ENCODE measurements around the gene PHF13.

Gene PHF13

DNA sequence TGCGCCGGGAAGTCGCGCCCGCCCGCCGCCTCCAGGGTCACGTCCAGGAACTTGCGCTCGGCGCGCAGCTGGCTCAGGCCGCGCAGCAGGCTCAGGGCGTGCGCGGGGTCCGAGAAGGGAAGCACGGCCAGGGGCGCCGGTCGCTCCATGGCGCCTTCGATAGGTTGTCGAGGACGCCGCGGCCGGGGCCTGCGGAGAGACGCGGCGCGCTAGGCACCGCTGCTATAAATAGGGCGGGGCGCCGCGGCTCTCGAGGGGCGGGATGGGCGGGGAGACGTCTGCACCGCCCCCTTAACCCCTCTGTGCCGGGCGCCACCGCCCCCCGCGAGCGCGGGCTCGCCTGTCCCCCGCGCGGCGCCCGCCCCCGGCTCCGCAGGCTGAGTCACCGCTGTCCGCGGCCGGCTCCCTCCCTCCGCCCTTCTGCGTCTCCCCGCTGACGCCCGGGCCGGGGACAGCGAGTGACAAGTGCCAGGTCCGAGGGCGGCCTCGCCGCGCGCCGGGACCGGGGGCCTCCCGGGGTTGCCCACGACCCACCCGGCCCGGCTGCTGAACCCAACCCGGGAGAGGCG is 10.8 kb upstream of the PHF13 start, which contains the start of gene KLHL21:
Gene KLHL21, minus strand, starts transcription at position 201 of the 569 bp plus-strand sequence. Its CDS starts 52 bp downstream, at position 149.
- DNase-seq, result no peak

- no peak for DNase-seq
Observed at GRCh38 chr1:6603238-6603914, 10.2 kb upstream of the PHF13 start.

DNA sequence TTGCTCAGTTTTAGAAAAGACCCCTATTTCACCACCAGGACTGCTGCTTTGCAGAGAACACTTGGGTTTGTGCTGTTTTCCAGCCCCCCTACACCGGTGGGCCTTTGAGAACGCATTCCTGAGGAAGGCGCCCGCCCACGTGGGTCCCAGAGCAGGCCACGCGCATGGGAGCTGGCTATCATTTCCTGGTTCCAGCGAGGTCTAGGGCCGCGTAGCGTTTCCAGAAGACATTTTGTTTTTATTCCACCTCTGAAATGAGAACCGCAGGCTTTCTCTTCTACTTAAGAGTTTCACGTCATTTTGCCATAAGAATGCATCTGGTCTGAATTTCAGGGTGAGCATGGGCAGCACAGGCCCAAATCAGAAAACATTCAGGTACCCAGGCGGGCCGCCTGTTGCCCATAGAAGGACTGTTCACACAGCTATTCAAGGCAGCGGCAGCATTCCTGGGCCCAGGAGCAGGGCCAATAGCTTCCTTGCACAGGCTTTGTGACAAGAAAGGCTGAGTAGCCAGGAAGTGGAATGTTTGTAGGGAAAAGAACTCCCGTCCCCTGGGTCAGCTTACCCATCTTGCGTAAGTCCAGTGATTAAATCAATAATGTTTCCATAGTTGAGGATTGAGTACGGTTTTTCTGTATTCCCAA is 9.5 kb upstream of the PHF13 start:
- DNase-seq, result no peak

DNA sequence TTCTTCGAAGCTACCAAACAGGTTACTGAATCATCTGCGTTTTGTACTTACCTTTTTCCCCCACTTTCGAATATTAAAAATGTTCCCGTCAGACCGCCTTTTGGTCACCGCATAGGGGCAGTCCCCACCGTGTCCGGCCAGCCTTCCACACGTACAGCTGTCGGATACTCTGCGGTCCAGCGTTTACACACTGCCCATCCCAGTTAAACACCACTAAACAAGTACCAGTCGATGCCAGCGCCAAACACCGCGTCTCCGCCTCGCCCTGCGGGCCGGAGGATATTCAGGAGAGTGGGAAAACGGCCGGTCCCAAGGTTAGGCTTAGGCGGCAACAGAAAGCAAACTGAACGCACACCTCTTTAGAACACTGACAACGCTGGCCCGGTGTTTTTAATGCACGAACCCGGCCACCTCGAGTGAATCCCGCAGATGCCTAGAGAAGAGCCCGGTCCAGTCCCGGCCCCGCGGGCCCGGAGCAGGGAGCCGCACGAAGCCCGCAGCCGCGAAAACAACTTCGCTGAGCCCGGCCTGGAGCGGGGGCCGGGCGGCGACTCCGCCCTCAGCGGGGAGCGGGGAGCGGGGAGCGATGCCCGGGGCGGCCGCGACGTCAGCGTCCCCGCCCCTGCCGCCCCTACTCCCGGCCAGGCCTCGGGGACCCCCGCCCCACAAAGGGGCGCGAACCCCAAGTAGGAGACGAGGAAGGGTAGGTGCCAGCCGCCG is 730 bp upstream of the PHF13 start:
- DNase-seq, result no peak

GRCh38 chr1:6614019-6614928 is 743 bp downstream of the PHF13 start:
- no peak for DNase-seq

- DNase-seq, result no peak
Observed at GRCh38 chr1:6614929-6615785, 1.6 kb downstream of the PHF13 start.

GRCh38 chr1:6619045-6619444 is 5.5 kb downstream of the PHF13 start:
- no peak for DNase-seq

GRCh38 chr1:6621429-6622391 is 8.2 kb downstream of the PHF13 start:
- DNase-seq, result no peak

DNA sequence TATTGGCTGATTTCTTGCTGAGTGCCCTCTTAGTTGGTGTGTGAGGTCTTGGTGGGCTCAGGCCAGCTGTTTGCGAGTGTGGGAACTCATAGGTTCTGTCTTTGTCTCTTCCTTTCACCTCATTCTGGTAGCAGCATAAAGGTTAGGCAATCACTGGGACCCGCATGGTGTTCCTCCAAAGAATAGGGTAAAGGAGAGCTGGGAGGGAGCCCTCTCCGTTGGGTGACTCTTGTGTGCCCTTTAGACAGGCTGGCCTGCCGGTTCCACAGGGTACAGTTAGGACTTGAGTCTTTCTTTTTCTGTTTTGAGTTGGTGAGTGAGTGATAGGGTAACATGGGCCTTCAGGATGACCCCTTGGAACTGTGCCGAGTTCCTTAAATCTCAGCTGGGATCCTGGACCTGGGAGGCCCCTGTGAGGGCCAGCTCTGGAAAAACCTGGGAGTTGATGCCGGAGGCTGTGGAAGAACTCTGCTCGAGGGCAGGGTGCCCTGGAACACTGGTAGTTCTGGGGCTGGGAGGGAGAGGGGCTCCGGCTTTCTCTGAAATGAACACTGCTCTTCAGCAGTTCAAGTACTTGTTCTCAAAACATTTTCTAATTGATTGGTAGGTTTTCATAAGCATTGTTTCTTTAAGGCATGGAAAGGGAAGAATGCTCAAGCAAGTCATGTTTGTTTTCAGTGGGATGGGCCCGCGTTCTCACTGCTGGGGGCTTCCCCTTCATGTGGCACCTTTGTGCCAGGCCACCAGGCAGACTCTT is 9.0 kb downstream of the PHF13 start:
- DNase-seq, result no peak

DNA sequence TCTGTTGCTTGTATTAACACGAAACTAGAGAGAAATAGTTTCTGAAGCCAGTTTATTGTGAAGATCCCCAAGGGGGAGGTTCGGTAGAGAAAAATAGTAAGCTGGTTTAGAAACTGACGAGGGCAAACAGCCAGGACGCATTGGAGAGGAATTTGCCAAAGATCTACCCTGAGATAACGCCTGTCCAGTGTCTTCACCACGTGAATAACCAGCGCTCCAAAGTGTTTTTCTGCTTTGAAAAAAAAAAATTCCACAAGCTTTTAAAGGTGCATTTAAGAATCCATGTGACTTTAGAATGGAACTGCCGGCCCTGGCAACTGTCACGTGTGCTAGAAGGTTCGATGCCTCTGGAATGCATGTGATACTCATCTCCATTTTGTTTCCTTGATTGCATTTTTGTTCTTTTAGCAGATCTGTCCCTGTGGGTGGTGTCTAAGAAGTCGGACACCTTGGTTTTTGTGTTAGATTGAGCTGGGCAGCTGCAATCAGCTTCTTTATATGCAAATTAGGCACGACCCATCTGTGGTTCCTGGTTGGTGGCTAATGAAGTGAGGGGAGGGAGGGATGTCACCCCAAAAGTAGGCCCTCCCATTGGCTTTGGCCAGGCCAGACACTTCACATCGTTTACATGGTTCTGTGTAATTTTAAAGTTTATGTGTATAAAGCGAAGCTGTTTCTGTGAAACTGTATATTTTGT is 9.9 kb downstream of the PHF13 start:
- no peak for DNase-seq

DNA sequence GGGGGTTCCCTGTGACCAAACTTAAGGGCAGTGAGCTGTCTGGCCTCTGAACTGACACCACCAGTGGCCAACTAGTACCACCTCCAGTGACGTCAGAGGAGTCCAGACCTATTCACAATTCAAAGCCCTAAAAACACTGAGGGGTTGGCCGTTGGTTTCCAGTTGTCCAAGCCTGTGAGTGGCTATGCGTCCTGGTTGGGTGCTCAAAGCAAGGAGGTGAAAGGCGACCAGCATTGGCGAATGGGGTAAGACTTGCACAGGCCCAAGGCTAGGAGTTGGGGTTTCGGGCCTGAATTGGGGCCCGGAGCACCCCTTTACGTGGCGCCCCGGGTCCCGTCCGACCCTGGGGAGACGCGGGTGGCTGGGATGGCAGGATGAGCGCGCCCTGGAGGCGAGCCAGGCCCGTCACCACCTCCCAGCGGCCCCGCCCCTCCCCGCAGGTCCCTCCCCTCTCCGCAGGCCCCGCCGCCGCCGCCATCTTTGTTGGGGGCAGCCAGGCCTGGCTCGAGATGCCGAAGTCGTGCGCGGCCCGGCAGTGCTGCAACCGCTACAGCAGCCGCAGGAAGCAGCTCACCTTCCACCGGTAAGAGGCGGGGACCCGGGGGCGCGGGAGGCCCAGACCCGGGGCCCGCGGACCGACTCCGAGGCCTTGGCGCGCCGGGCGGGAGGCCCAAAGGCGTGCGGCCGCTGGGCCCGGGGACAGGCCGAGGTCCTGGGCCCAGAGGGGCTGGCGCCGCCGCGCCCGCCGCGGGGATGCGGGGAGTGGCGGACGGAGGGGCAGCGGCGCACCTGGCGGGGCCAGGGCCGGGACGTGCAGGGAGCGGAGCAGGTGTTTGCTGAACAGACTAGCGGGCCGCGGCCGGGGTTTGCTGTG is 11.4 kb downstream of the PHF13 start, which contains the start of gene THAP3:
Gene THAP3, plus strand, starts transcription at position 159 of the 874 bp plus-strand sequence. Its CDS starts 351 bp downstream, at position 510.
- DNase-seq, result no peak

DNA sequence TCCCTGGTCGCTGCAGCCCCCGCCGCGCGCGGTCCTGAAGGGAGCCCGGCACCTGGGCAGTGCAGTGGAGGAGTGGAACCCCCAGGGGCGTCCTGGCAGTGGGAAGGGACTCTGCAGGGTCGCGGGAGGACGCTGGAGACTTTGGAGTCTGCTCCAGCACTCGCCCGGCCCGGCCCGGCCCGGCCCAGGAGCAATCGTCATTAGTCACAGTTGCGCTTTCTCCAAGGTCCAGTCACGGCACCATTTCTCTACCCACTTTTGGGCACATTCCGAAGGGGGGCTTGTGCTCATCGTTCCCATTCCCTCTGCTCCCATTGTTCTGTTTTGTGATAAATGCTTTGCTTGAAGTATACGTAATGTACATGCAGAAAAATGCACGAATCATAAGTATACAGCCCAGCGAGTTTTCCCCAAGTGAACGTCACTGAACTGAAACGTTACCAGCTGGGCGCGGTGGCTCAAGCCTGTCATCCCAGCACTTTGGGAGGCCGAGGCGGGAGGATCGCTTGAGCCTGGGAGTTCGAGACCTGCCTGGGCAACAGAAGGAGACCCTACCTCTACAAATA is 12.1 kb downstream of the PHF13 start:
- no peak for DNase-seq

DNA sequence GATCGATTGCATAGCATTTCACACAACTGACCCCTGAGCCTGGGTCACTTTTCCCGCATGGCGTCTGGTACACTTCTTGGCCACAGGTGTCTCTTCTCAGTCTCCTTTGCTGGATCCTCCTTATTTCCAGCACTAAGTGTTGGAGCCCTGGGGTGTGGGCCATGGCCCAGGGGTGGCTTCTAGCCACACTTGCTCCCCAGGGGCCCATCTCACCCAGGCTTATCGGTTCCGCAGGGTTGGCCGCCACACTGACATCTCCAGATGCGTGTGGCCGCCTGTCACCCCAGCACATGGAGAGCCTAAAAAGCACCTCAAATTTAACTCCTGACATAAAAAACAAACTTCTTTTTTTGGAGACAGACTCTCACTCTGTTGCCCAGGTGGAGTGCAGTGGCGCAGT is 13.5 kb downstream of the PHF13 start:
- no peak for DNase-seq

- no peak for DNase-seq
Observed at GRCh38 chr1:6627841-6628545, 14.5 kb downstream of the PHF13 start.

DNA sequence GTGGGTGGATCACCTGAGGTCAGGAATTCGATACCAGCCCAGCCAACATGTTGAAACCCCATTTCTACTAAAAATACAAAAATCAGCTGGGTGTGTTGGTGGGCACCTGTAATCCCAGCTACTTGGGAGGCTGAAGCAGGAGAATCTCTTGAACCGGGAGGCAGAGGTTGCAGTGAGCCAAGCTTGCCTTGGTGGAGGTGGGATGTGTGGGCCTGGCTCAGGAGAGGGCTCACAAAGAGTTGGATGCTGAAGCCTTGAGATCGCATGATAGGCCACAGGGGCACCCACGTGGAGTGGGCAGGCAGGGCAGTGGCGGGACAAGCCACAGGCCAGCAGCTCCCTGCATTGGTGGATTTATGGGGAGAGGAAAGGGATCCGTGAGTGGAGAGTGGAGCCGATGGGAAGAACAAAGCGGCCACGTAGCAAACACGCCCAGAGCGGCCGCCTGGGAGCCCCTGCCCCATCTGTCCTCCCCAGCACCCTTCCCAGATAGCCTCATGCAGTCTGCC is 15.5 kb downstream of the PHF13 start:
- no peak for DNase-seq

DNA sequence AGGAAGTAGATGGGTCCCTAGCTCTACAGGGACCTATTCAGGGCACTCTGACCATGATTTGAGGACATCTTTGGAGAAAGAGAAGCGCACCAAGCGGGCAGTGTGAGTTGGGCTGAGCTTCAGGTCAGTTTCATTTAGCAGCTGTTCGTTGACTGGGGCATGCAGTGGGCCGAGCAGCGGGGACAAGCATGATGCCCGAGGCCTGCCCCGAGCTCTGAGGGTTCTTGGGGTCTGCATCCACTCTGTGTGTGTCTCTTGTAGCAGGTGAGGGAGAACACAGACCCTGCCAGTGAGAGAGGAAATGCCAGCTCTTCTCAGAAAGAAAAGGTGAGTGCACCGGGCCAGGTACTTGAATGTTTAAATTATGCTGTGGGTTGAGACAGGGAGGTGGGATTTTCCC is 16.5 kb downstream of the PHF13 start:
- DNase-seq, result no peak

DNA sequence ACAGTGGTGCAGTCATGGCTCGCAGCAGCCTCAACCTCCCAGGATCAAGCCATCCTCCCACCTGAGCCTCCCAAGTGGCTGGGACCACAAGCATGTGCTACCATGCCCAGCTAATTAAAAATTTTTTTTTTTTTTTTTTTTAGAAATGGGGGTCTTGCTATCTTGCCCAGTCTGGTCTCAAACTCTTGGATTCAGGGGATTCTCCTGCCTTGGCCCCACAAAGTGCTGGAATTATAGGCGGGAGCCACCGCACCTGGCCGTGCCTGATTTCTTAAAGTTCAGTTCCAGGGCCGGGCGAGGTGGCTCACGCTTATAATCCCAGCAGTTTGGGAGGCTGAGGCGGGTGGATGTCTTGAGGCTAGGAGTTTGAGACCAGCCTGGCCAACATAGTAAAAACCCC is 17.5 kb downstream of the PHF13 start:
- no peak for DNase-seq
